Glomerular endothelial cell (primary cell): ENCODE data around the gene MEIKIN. TPM values are rescaled to one million over a fixed set of nuclear protein-coding genes. Genes with fewer than 3 reads are reported as not detected.
"Not testable (repeated sequence)": the region's sequence is repeated elsewhere in the genome, so short reads cannot be mapped to it uniquely, and the experiment has no call there.

Experiments
- DNase-seq: peaks from one replicate; pipeline ENCODE4 v3.0.0-alpha.2; 2011; ENCODE audit warnings: low read depth, low spot score; ENCODE audit errors: extremely low read depth
- total RNA-seq: library from RNA; depleted of rRNA; stranded (reverse); fragments of >200 nt; gene quantifications from 2 replicates; pipeline ENCODE4 v1.2.3, GENCODE V29; 2015

Gene MEIKIN
- total RNA-seq, 1 donor from 2014 or later: not detected

DNA sequence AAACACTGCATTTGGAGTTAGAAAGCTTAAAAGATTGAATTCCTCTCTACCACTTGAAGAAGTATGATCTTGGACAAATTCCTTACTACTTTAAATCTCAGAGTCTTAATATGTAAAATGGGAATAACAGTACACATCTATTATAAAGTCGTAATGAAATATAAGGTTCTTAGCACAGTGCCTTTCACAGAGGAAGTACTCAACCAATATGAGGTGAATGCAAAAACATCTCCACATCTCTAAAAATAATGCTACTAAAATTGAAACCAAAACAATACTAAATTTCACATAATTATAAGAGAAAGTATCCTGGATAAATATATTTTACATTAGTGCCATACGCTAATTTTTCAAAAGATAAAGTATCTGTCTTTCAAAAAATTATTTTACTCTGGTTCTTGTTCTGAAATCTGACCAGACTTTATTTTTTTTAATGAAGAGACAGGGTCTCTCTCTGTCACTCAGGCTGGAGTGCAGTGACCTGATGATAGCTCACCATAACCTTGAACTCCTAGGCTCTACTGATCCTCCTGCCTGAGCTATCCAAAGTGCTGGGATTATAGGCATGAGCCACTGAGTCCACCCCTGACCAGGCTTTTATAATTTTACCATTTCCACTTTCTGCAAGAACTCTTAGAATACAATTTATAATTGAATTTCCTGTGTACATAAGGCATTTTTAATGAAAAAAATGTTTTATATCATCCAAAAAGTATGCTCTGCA, 127.3 kb downstream of the MEIKIN start:
- no peak for DNase-seq

DNA sequence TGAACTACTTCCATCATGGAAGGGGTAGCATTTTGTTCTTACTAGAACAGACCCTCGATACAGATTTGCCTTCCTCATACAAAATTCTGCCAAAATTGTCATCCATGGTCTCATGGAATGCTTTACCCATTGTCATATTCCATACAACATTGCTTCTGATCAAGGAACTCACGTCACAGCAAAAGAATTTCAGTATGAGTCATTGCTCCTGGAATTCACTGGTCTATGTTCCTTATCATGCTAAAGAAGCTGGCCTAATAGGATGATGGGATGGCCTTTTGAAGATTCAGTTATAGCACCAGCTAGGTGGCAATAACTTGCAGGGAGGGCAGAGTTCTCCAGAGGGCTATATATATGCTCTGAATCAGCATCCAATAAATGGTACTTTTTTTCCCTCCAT, 130.5 kb downstream of the MEIKIN start:
- DNase-seq: peak; percentile 68

DNA sequence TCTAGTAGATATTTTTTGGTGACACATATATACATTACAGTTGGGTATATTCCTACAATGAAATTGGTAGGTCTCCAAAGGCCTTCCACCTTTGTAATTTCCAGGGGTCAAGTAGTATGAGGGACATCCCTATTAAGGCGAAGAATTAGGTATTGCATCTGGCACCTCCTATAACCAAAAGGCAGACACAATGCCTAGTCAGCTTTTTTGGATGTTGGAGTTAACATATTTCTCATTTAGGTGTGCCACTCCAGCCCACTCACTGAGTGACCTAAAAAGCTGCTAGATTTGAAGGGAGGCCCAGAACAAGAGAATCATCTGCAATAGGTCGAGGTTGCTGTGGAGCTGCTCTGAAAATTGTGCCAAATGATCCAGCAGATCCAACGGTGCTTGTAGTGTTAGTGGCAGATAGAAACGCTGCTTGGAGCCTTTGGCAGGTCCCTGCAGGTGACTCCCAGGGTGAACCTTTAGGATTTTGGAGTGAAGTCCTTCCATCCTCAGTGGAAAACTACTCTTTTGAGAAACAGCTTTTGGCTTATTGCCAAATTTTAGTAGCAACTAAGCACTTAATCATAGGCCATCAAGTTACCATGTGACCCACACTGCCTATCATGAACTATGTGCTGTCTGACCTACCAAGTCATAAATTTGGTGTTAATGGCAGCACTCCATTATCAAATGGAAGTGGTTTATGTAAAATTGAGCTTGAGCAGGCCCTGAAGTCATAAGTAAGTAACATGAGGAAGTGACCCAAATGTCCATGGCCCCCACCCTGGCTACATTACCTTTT, 132.9 kb downstream of the MEIKIN start:
- no peak for DNase-seq

DNA sequence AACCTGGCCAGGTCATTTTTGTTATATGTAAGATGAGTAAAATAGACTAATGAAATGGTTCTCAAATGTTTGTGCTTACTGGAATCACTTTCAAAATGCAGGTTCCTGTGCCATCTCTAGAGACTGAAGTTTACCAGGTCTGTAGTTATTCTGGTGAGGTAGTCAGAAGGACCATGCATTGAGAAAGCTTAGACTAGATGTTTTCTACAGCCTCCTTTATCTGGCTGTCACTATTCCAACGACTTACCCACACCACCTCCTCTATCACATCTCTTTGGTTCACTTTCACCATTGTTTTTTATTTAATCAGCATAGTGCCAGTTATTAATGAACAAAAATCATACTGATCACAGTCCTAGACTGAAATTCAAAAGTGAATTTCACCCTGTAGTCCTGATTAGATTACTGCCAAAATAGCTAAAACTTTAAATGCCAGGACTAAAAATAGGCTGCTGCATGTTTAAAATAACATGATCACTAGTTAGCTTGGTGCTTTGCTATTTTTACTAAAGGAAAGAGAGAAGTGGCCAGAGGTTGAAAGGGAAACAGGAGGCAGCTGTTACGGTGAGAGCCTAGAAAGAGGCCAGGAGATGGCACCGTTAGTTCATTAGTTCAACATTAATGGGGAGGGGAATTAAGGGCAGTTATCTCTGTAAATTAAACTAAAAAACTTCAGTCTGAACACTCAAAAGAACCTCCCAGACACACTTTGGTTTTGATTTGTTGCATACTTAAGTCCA, 134.8 kb downstream of the MEIKIN start:
- DNase-seq: no peak

DNA sequence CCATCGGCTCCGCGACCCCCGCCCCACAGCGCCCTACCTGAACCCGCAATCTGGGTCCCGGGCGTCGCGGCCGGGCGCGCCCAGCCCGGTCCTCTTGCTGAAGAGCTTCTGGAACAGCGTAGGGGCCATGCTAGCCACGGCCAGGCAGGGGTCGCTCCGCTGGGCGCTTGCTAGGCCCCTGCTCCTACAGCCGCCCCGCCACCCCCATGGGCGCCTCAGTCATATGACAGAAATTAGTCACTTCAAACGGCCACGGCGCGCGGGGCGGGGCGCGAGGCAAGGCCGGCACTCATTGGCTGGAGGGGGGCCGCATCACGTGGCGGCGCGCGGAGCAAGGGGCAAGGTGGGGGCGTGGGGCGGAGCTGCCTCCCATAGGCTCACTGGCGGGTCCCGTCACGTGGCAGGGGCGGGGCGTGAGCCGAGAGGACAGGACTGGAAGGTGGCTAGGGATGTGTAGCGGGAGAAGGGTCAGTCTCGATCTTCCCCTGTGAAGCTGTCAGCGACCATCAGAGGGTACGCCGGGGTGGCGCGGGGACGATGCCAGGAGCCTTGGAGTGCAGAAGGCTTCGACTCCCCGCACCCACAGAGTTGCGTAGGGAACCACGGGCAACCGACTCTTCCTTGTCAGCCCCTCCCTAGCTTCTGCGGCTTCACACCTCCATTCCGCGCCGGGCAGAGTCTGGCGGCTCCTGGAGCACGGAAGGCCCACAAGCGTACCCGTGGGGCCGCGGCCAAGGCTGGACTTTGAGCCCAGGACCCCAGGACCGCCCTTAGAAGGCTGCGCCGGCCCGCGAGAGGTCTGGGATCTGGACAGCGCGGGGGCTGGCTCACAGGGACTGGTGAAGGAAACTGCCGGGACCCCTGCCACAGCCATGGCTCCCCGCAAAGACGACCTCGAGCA, 148.4 kb downstream of the MEIKIN start, which contains the start of gene FNIP1:
Gene FNIP1 (minus strand): TSS at position 225 of the 901 bp plus-strand sequence. CDS start 96 bp downstream, at position 129.
- DNase-seq: no peak

DNA sequence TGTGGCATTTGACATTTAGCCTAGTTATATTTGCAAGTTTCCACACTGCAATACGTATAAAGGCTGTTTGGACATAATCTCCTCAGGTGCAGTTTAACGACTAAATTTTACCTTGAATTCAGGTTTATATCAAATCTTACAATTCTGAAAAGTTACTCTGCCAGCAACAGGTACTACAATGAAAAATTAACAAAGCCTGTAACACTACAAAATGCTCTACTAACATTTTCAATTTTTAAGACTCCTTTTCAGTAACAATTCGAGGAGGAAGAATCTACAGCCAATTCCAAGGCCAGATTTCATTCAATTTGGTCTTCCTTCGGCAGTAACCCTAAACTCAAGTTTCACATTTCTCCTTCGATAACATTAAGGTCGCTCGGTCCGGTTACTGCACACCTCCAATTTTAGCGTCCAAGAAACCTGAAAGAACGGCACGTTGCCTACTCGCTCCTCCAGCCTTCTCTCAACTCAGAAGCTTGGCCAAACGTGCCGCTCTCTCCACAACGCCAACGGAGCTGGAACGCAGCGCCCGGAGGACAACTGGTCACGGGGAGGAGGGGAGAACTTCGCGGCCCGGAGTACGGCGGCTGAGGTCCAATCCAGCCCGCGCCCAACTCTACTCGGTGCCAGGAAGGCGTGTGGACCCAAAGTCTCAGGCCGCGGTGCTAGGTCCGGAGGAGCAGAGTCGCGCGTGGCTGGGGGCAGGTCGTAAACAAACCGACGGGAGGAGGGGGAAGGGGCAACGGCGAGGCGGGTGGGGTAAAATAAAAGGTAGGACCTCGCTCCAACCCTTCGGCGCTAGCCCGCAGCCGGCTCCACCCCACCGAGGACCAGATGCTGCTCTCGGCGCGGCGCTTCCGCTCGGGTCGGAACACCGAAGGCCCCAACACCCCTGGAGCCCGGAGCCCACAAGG, 149.3 kb downstream of the MEIKIN start:
- DNase-seq: no peak

DNA sequence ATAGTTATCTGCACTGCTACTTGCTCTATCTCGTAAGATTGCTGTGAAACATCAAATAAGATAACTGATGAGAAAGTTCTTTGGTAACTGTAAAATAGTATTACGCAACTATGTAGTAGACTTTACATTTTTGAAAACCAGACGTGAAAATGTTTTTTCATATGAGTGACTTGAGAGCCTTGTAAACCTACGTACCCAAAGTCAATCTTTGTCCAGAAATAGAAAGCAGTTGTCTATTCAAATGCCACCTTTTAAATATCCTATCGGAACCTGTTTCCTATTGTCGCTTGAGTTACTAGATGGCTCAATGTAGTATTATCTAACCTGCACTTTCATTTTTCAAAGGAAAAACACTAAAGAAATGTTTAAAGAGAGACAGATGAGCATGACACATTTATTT, 150.2 kb downstream of the MEIKIN start:
- no peak for DNase-seq

DNA sequence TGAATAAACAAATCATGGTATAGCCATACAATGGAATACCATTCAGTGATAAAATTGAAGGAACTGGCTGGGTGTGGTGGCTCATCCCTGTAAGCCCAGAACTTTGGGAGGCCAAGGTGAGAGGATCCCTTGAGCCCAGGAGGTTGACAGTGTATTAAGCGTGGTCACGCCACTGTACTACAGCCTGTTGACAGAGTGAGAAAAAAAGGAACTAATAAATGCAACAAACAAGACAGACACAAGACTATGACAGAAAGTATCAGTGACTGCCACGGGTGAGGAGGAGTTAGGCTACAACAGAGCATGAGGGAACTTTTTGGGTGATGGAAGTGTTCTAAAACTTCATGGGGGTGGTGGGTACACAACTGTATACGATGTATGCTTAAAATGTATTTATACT, 150.9 kb downstream of the MEIKIN start:
- DNase-seq: no peak

DNA sequence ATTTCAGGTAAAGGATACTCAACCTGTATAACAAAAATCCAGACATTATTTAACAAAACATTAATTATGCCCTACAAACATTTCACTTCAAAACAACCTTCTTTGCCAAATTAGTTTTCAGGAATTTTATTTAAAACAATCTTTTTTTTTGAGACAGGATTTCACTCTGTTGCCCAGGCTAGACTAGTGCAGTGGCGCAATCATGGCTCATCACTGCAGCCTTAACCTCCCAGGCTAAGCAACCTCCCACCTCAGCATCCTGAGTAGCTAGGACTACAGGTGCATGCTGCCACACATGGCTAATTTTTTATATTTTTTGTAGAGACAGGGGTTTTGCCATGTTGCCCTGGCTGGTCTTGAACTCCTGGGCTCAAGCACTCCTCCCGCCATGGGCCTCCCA, 152.6 kb downstream of the MEIKIN start:
- no peak for DNase-seq

DNA sequence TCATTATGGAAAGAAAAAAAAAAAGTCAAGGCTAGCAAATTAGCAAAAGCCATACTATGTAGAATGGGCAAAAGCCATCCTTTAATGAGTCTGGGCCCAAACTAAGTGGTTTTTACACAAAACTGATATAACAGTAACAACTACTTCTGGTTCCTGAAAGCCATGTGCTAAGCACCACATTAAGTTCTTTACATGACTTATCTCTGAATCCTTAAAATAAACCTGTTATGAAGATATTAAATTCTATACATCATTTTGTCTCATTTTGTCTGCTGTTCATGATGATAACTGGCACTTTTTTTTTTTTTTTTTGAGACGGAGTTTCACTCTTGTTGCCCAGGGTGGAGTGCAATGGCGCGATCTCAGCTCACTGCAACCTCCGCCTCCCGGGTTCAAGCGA, 153.6 kb downstream of the MEIKIN start:
- DNase-seq: no peak

DNA sequence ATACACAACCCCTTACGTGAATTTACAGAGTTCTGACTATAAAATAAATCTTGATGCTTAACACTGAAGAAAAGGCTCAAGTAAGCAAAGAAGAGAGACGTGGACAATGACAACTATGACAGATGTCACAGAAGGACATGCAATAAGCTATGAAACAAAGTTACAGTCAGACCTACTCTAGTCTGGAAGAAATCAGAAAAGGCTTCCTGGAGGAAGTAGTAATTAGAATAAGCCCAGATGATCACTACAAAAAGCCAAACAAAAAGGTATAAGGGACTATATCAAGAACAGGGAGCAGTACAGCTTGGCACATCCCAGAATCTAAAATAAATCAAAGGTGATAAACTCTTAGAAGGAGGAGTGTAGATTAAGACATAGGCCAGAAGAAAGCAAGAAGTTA, 154.9 kb downstream of the MEIKIN start:
- DNase-seq: no peak

DNA sequence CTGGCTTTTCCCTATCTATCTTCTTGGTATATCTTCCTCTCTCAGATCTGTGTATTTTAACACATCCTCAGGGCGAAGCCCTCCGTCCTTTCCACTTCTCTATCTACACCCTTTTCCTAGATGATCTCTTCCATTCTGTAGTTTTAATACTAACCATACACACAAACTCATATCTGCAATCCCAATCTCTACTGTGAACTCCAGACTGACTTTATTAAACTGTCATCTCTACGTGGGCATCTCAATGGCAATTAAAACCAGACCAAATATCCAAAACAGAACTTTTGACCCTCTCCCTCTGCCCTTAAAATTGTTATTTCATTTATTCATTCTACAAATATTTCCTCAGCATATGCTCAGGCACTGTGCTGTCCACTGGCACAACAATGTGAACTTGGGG, 155.7 kb downstream of the MEIKIN start:
- DNase-seq: no peak

DNA sequence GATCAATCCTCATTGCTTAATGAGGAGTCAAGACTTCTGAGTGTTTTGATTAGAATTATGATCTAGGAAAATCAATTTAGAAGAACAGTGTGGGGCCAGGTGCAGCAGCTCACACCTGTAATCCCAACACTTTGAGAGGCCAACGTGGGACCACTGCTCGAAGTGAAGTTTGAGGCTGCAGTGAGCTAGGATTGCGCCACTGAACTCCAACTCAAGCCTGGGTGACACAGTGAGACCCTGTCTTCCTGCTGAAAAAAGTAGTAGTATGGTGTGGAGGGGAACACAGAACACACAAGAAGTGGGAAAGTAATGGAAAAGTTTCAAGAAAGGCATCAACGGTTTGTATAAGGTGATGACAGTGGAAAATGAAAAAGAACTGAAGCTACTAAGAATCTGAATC, 157.7 kb downstream of the MEIKIN start:
- DNase-seq: no peak

DNA sequence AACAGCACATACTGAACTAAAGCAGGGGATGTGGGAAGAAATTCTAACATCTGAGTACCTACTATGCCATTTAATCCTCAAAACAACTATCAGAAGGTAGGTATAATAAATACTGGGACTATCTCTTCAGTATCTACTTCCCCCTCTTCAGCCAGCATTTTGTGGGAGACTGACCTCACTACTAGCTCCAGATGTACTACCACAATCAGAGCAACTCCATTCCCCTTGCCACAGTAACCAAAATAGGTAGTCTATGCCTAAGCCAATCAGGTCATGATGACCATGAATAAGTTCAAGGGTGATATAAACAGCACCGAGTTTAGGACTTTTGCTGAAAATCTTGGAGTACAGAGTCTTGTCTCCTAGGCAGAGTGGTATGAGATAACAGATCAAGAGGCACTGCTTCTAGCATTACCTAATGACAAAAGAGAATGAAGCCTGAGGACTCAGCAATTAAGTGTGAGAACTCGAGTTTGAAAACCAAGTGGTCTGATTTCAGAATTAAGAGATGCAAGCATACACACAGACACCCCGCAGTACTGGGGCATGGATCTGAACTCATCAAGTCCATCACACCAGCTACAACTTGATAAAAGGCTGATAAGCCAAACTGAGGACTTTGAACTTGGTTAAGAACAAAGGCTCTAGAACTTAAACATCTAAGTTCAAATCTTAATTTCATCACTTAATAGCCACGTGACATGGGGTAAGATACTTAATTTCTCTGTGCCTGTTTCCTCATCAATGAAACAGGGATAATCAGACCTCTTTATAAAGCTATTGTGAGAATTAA, 158.4 kb downstream of the MEIKIN start:
- no peak for DNase-seq

DNA sequence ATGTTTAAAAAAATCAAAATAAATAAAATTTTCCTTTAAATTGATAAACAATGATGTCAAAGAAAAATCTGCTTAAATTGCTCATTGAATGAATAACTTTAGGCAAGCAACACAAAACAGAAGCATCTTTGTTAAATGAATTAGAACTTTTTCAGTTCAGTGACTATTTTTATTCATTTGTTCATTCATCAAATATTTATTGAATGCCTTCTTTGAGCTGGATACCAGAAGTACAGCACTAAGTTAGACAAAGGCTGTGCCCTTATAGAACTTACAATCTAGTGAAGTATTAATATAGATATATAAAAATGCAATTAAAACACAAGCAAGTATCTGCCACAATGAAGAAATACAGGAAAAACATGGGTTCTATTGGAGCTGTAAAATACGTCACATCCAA, 159.4 kb downstream of the MEIKIN start:
- DNase-seq: no peak

DNA sequence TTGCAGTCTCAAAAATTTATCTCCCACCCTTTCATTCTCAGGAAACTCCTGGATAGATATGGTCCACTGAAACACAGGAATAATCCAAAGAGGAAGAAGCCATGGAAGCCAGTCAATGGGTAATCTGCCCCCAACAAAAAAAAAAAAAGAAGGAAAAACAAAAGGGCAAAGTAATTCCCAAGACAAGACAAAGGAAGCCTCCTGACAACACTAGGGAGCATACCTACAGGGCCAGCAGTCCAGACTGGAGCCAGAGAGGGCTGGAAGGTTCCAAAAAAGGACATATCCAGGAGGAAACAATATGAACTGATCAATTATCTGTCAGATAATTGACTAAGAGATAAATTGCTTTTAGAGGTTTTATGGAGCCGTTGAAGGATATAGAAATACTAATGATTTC, 161.6 kb downstream of the MEIKIN start:
- DNase-seq: no peak

DNA sequence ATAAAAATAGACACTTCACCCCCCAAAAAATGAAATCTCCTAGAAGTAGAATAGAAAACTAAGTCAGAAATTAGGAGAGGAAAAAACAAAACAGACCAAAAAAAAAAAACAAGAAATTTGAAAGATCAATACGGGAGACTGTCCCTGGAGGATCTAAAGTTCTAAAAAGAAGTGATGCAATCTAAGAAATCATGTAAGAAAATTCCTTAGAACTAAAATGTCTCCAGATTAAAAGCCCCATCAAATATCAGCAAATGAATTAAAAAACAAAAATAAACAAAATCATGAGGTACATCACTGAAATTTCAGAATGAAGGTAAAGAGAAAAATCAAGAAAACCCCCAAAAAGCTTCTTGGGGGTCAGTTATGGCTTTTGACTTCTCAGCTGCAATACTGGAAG, 162.1 kb downstream of the MEIKIN start:
- DNase-seq: no peak

DNA sequence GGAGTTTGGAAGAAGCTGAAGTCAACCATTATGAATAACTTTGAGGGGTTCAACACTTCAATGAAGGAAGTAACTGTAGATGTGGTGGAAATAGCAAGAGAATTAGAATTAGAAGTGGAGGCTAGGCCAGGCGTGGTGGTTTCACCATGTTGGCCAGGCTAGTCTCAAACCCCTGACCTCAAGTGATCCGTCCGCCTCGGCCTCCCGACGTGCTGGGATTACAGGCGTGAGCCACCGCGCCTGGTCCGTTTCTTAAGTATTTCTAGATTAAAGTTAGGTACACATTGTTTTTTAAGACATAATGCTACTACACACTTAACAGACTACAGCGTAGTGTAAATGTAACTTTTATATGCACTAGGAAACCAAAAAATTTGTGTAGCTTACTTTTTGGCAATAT, 162.7 kb downstream of the MEIKIN start:
- no peak for DNase-seq

DNA sequence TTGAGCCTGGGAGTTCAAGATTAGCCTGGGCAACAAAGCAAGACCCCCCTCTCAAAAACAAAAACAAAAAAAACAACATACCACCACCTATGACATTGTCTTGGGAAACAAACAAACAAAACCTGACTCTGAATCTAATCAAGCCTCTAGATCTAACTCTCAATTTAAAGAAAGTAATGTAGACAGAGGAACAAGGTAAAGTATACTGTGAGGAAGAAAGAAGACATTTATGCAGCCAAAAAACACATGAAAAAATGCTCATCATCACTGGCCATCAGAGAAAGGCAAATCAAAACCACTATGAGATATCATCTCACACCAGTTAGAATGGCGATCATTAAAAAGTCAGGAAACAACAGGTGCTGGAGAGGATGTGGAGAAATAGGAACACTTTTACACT, 167.3 kb downstream of the MEIKIN start:
- not testable (repeated sequence) for DNase-seq
